Activated T-cell treated with anti-CD3 and anti-CD28 coated beads, Interleukin-2, amount 50 U/mL, for 72 hours (primary cell): ENCODE measurements around the gene PARD3. TPM values are rescaled to one million over a fixed set of nuclear protein-coding genes. Genes with fewer than 3 reads are reported as not detected.

Experiments
- ATAC-seq, 2 donors: fragments of 150-1000 bp; cut with Tn5 transposase; replicated peaks in 1 of 2; 2 replicates each; pipeline ENCODE4 v1.10.0; 2021; ENCODE audit warnings: moderate library complexity in 2 of 2, mild to moderate bottlenecking in 1 of 2
- DNase-seq, 2 donors: peaks; one replicate each; pipeline ENCODE4 v3.0.0; 2021 to 2022; ENCODE audit warnings: mixed read lengths in 1 of 2
- H3K27ac Mint-ChIP-seq: one replicate; pipeline ENCODE4 v1.8.0; 2022; ENCODE audit warnings: mild to moderate bottlenecking, moderate library complexity, mixed read lengths
- H3K27me3 Mint-ChIP-seq: one replicate; pipeline ENCODE4 v1.8.0; 2022; ENCODE audit warnings: low read depth, mixed read lengths
- H3K36me3 Mint-ChIP-seq, 2 donors: one replicate each; pipeline ENCODE4 v1.8.0; 2022; ENCODE audit warnings: mixed read lengths in 2 of 2, mild to moderate bottlenecking in 1 of 2; ENCODE audit not compliant: insufficient read depth in 2 of 2
- H3K4me1 Mint-ChIP-seq: one replicate; pipeline ENCODE4 v1.8.0; 2022; ENCODE audit warnings: low read depth, mixed read lengths
- H3K4me3 Mint-ChIP-seq, 2 donors: one replicate each; pipeline ENCODE4 v1.8.0; 2022; ENCODE audit warnings: mild to moderate bottlenecking in 2 of 2, mixed read lengths in 2 of 2, moderate library complexity in 2 of 2
- H3K9me3 Mint-ChIP-seq, 2 donors: one replicate each; pipeline ENCODE4 v1.8.0; 2022; ENCODE audit warnings: mixed read lengths in 2 of 2
- total RNA-seq, 2 donors: library from RNA; stranded (reverse); gene quantifications; one replicate each; pipeline ENCODE4 v1.2.3, GENCODE V29; 2022

Gene PARD3
- total RNA-seq, 2 donors from 2014 or later: 2.3 to 3.7 TPM

- H3K9me3 Mint-ChIP-seq: no peaks in the 10 kb centered on the region
- no peaks in the 10 kb centered on the region for H3K27me3 Mint-ChIP-seq
- H3K4me1 Mint-ChIP-seq: no peaks in the 10 kb centered on the region
- H3K4me3 Mint-ChIP-seq: no peak overlapping the region
- ATAC-seq: no peak
- H3K36me3 Mint-ChIP-seq: no peaks in the 10 kb centered on the region
- no peak overlapping the region for H3K27ac Mint-ChIP-seq
- no peak for DNase-seq
Measured at GRCh38 chr10:34732926-34733325, 82.2 kb downstream of the PARD3 start.

- ATAC-seq (no peak), DNase-seq (no peak)
- no peaks in the 10 kb centered on the region for H3K27me3 Mint-ChIP-seq
- no peaks in the 10 kb centered on the region for H3K9me3 Mint-ChIP-seq
- H3K36me3 Mint-ChIP-seq: no peaks in the 10 kb centered on the region
- H3K27ac Mint-ChIP-seq: no peak overlapping the region
- H3K4me1 Mint-ChIP-seq: no peaks in the 10 kb centered on the region
- H3K4me3 Mint-ChIP-seq: no peak overlapping the region
Measured at GRCh38 chr10:34731885-34732701, 83.0 kb downstream of the PARD3 start.

DNA sequence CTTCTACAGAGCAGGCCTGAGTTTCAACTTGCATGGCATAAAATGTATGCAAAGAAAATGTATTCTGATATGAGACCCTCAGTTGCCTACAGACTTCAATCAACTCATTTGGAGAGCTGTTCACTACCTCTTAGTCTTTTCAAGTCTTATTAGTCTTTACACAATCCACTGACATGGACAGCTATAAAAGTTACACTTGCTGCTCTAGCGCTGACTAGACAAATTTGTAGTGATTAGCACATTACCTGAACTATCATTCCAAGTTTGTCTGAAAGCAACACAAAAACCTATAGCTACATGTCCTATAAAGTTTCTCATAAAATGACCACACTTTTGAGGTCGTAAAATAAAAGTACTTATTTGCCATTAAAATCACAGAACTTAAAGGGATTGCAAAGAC, 83.9 kb downstream of the PARD3 start:
- no peak overlapping the region for H3K4me3 Mint-ChIP-seq
- DNase-seq (no peak), ATAC-seq (no peak)
- H3K27ac Mint-ChIP-seq: no peak overlapping the region
- no peaks in the 10 kb centered on the region for H3K27me3 Mint-ChIP-seq
- no peaks in the 10 kb centered on the region for H3K36me3 Mint-ChIP-seq
- H3K4me1 Mint-ChIP-seq: no peaks in the 10 kb centered on the region
- no peaks in the 10 kb centered on the region for H3K9me3 Mint-ChIP-seq

- H3K9me3 Mint-ChIP-seq: no peaks in the 10 kb centered on the region
- no peaks in the 10 kb centered on the region for H3K27me3 Mint-ChIP-seq
- no peaks in the 10 kb centered on the region for H3K4me1 Mint-ChIP-seq
- DNase-seq (no peak), ATAC-seq (no peak)
- no peak overlapping the region for H3K27ac Mint-ChIP-seq
- H3K4me3 Mint-ChIP-seq: no peak overlapping the region
- H3K36me3 Mint-ChIP-seq: no peaks in the 10 kb centered on the region
Measured at GRCh38 chr10:34730726-34731125, 84.4 kb downstream of the PARD3 start.

DNA sequence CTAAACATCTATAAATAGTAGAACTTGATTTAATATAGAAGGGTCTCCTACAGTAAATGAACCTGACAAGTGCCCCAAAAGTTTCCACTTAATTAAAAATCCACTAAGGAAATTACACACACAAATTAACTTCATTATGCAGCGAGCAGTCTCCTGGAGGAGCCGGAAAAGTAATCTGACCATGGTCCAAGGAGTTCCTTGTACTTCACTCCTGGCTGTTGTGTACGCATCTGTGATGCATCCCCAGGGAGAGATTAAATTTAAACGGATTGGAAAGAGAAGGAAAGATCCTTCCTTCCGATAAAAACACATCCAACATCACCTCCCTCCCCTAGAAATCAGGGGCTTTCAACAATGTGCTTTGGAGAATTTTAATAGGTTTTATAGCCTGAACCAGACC, 85.5 kb downstream of the PARD3 start:
- no peaks in the 10 kb centered on the region for H3K27me3 Mint-ChIP-seq
- no peaks in the 10 kb centered on the region for H3K36me3 Mint-ChIP-seq
- no peaks in the 10 kb centered on the region for H3K9me3 Mint-ChIP-seq
- no peaks in the 10 kb centered on the region for H3K4me1 Mint-ChIP-seq
- DNase-seq (no peak), ATAC-seq (no peak)
- no peak overlapping the region for H3K4me3 Mint-ChIP-seq
- no peak overlapping the region for H3K27ac Mint-ChIP-seq

- no peak overlapping the region for H3K27ac Mint-ChIP-seq
- no peak for DNase-seq
- H3K4me1 Mint-ChIP-seq: no peaks in the 10 kb centered on the region
- no peaks in the 10 kb centered on the region for H3K27me3 Mint-ChIP-seq
- ATAC-seq: no peak
- no peak overlapping the region for H3K4me3 Mint-ChIP-seq
- H3K9me3 Mint-ChIP-seq: no peaks in the 10 kb centered on the region
- H3K36me3 Mint-ChIP-seq: no peaks in the 10 kb centered on the region
Measured at GRCh38 chr10:34728361-34728760, 86.7 kb downstream of the PARD3 start.

DNA sequence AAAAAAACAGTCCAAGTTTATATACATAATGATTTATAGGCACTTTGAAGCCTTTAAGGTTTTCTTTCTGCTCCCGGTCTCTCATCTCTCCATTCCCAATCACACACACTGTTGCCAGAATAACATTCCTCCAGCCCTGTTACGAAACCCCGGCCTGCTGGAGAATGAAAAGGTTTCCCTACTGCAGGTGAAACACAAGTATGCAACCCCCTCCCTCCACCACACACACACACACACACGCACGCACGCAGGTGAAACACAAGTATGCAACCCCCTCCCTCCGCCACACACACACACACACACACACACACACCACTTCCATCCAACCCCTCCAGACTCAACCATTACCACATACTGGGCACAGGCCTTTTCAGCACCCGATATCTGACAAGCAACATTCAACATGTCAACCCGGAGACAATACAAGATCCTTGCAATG, 87.5 kb downstream of the PARD3 start:
- Mint-ChIP-seq H3K4me1 (no peaks in the 10 kb centered on the region), H3K36me3 (no peaks in the 10 kb centered on the region), H3K27ac (no peak overlapping the region), H3K4me3 (no peak overlapping the region), H3K9me3 (no peaks in the 10 kb centered on the region), H3K27me3 (no peaks in the 10 kb centered on the region)
- no peak for ATAC-seq
- no peak for DNase-seq

GRCh38 chr10:34726862-34727261, 88.2 kb downstream of the PARD3 start:
- no peak for DNase-seq
- Mint-ChIP-seq H3K36me3 (no peaks in the 10 kb centered on the region), H3K27ac (no peak overlapping the region), H3K9me3 (no peaks in the 10 kb centered on the region), H3K27me3 (no peaks in the 10 kb centered on the region), H3K4me1 (no peaks in the 10 kb centered on the region), H3K4me3 (no peak overlapping the region)
- no peak for ATAC-seq

GRCh38 chr10:34723750-34724149, 91.3 kb downstream of the PARD3 start:
- DNase-seq (no peak), ATAC-seq (no peak)
- Mint-ChIP-seq H3K27ac (no peak overlapping the region), H3K9me3 (no peaks in the 10 kb centered on the region), H3K36me3 (no peaks in the 10 kb centered on the region), H3K4me3 (no peak overlapping the region), H3K27me3 (no peaks in the 10 kb centered on the region), H3K4me1 (no peaks in the 10 kb centered on the region)

- H3K27ac Mint-ChIP-seq: no peak overlapping the region
- no peaks in the 10 kb centered on the region for H3K27me3 Mint-ChIP-seq
- H3K4me1 Mint-ChIP-seq: no peaks in the 10 kb centered on the region
- H3K36me3 Mint-ChIP-seq: no peaks in the 10 kb centered on the region
- ATAC-seq: no peak
- no peak for DNase-seq
- no peak overlapping the region for H3K4me3 Mint-ChIP-seq
- H3K9me3 Mint-ChIP-seq: no peaks in the 10 kb centered on the region
Measured at GRCh38 chr10:34722404-34722803, 92.7 kb downstream of the PARD3 start.

DNA sequence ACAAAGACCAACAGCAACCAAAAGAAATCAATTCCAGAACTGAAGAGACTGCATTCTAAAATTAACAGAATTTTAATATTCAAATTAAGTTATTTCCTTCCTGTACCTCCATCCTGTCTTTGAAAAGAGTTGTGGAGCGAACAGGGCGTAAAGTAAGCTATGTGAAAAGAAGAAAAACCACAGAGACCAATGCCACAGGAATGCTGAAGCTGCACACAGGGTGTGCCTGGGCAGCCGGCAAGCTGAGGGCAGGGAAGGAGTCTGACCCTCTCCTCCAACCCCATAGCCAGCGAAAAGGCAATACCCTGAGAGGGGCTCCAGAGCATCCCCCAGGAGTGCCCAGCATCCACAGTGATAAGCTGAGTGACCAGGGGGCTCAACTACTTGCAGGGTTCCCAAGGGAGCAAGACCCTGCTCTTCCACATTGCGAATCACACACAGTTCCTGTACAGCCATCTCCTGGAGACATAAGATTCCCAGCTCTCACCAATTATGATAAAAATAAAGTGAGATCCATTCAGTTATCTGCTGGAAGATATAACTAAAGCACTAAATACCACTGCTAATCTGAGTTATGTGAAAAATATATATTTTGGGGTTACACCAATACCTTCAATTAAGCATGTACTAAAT, 93.8 kb downstream of the PARD3 start:
- no peak for ATAC-seq
- H3K27ac Mint-ChIP-seq: no peak overlapping the region
- no peaks in the 10 kb centered on the region for H3K36me3 Mint-ChIP-seq
- H3K4me1 Mint-ChIP-seq: no peaks in the 10 kb centered on the region
- no peaks in the 10 kb centered on the region for H3K9me3 Mint-ChIP-seq
- DNase-seq: no peak
- H3K27me3 Mint-ChIP-seq: no peaks in the 10 kb centered on the region
- no peak overlapping the region for H3K4me3 Mint-ChIP-seq

- H3K9me3 Mint-ChIP-seq: no peaks in the 10 kb centered on the region
Measured at GRCh38 chr10:34719746-34720145, 95.3 kb downstream of the PARD3 start.

GRCh38 chr10:34719328-34719727, 95.8 kb downstream of the PARD3 start:
- no peaks in the 10 kb centered on the region for H3K9me3 Mint-ChIP-seq
- H3K36me3 Mint-ChIP-seq: no peaks in the 10 kb centered on the region
- ATAC-seq (no peak), DNase-seq (no peak)
- no peaks in the 10 kb centered on the region for H3K27me3 Mint-ChIP-seq
- H3K4me3 Mint-ChIP-seq: no peak overlapping the region
- H3K4me1 Mint-ChIP-seq: no peaks in the 10 kb centered on the region
- no peak overlapping the region for H3K27ac Mint-ChIP-seq

More at GRCh38 chr10:34719746-34720145, 95.3 kb downstream of the PARD3 start:
- no peak overlapping the region for H3K4me3 Mint-ChIP-seq
- DNase-seq (no peak), ATAC-seq (no peak)
- no peaks in the 10 kb centered on the region for H3K4me1 Mint-ChIP-seq
- no peaks in the 10 kb centered on the region for H3K27me3 Mint-ChIP-seq
- H3K36me3 Mint-ChIP-seq: no peaks in the 10 kb centered on the region
- H3K27ac Mint-ChIP-seq: no peak overlapping the region

- no peaks in the 10 kb centered on the region for H3K9me3 Mint-ChIP-seq
- no peaks in the 10 kb centered on the region for H3K27me3 Mint-ChIP-seq
- no peaks in the 10 kb centered on the region for H3K4me1 Mint-ChIP-seq
- DNase-seq (no peak), ATAC-seq (no peak)
- no peaks in the 10 kb centered on the region for H3K36me3 Mint-ChIP-seq
- no peak overlapping the region for H3K4me3 Mint-ChIP-seq
- H3K27ac Mint-ChIP-seq: no peak overlapping the region
Measured at GRCh38 chr10:34717429-34717828, 97.7 kb downstream of the PARD3 start.
